ENCODE measurements around the gene CALHM5. TPM values are rescaled to one million over a fixed set of nuclear protein-coding genes. Genes with fewer than 3 reads are reported as not detected.
A peak's percentile ranks its signal among the peaks of the same experiment; 100 is the strongest.

The CALHM5 gene
- total RNA-seq, 1 donor from 2014 or later: 0.46 TPM

- TF ChIP-seq CTCF (conservative IDR thresholded peaks at IDR 0.05): no peak
- H3K27ac Mint-ChIP-seq: peak overlapping the region; percentile 95
- H3K27me3 Mint-ChIP-seq: peaks cover 4% of the 10 kb centered on the region
- no peaks in the 10 kb centered on the region for H3K36me3 Mint-ChIP-seq
- H3K9me3 Mint-ChIP-seq: no peaks in the 10 kb centered on the region
- DNase-seq (ENCODE audit: extremely low spot score, unreplicated experiment): no peak
- H3K4me1 Mint-ChIP-seq (ENCODE audit: unreplicated experiment): peaks cover 20% of the 10 kb centered on the region
- peak overlapping the region; percentile 99 for H3K4me3 Mint-ChIP-seq
Measured at GRCh38 chr6:116572162-116572561, 60.7 kb downstream of the CALHM5 start.

Other genes with a start within 250 kb of the CALHM5 start
- gene TSPYL1, start 231.7 kb upstream of the CALHM5 start, total RNA-seq (ENCODE audit: low replicate concordance): 88.2 and 90.2 TPM in 2 replicates
- gene DSE, start 140.7 kb upstream of the CALHM5 start, total RNA-seq (ENCODE audit: low replicate concordance): 16.7 and 80.5 TPM in 2 replicates
- 0.99 and 1.6 TPM in 2 replicates for gene CALHM6, start 50.3 kb upstream of the CALHM5 start, total RNA-seq (ENCODE audit: low replicate concordance)
- 0.27 and 0.31 TPM in 2 replicates for gene TRAPPC3L, start 34.0 kb downstream of the CALHM5 start, total RNA-seq (ENCODE audit: low replicate concordance)
- not detected in 2 replicates for gene CALHM4, start 42.1 kb downstream of the CALHM5 start, total RNA-seq (ENCODE audit: low replicate concordance)
- gene RWDD1, start 59.9 kb downstream of the CALHM5 start, total RNA-seq (ENCODE audit: low replicate concordance): 37.2 and 40.0 TPM in 2 replicates
- gene RSPH4A, start 104.8 kb downstream of the CALHM5 start, total RNA-seq (ENCODE audit: low replicate concordance): 0.95 and 4.4 TPM in 2 replicates
- 9.6 and 12.9 TPM in 2 replicates for gene ZUP1, start 157.1 kb downstream of the CALHM5 start, total RNA-seq (ENCODE audit: low replicate concordance)
- 9.6 and 12.6 TPM in 2 replicates for gene KPNA5, start 169.6 kb downstream of the CALHM5 start, total RNA-seq (ENCODE audit: low replicate concordance)